HepG2 (cell line): ENCODE measurements around the gene MRPS18C. TPM values are rescaled to one million over a fixed set of nuclear protein-coding genes. Genes with fewer than 3 reads are reported as not detected.

Experiments used
- ATAC-seq: fragments of 200-7000 bp; cut with Tn5 transposase; 3 replicates; pipeline ENCODE4 v1.9.1; 2020; ENCODE audit warnings: mild to moderate bottlenecking, moderate library complexity
- BruUV-seq: library from RNA; stranded (reverse); fragments of 400-500 nt; replicated peaks from 2 replicates; lab custom pipeline; 2021; lab: Mats Ljungman, UMichigan
- CTCF ChIA-PET: fragments of 300-600 bp; formaldehyde crosslinking; extraction: SDS; loops from one replicate; lab custom pipeline; 2021; ENCODE audit warnings: low total read pairs, inconsistent platforms, low intra/inter-chr PET ratio; lab: Yijun Ruan, JAX
- POLR2A ChIA-PET: fragments of 350-600 bp; sonication (Branson Sonifier 250); formaldehyde crosslinking; loops from one replicate; lab custom pipeline; 2020; ENCODE audit warnings: antibody characterized with exemption, inconsistent platforms; lab: Yijun Ruan, JAX
- DNase-seq: peaks from one replicate; pipeline ENCODE4 v3.0.0-alpha.2; 2015; ENCODE audit warnings: low spot score
- FAIRE-seq: peaks from 3 replicates; lab custom pipeline; 2011; peaks lifted over from hg19 to GRCh38; lab: Jason Lieb, UNC
- H2AFZ ChIP-seq: one replicate; pipeline ENCODE4 v1.6.1; 2011; ENCODE audit warnings: low read length, inconsistent platforms
- H3K27ac ChIP-seq: fragments of 300-600 bp; 3 replicates; pipeline ENCODE4 v1.8.0; 2011; ENCODE audit warnings: mixed run types, mild to moderate bottlenecking, mixed read lengths, low read length, inconsistent platforms; ENCODE audit not compliant: insufficient read depth; ENCODE audit errors: extremely low read length
- H3K27me3 ChIP-seq, 2 experiments: fragments of 200-600 bp in 1 of 2; 2 replicates in 1 of 2; 3 replicates in 1 of 2; pipeline versions ENCODE4 v1.6.0 to v1.8.0; 2011; ENCODE audit warnings: low read length in 2 of 2, mild to moderate bottlenecking in 2 of 2, moderate library complexity in 2 of 2, inconsistent platforms in 1 of 2; ENCODE audit not compliant: insufficient read depth in 2 of 2, control insufficient read depth in 1 of 2
- H3K36me3 ChIP-seq, 2 experiments: fragments of 200-600 bp in 1 of 2; replicated peaks in 1 of 2; 2 replicates in 1 of 2; 3 replicates in 1 of 2; pipeline versions ENCODE4 v1.5.1 to v1.8.0; 2011; ENCODE audit warnings: low read length in 2 of 2, inconsistent platforms in 1 of 2; ENCODE audit not compliant: insufficient read depth in 2 of 2, control insufficient read depth in 1 of 2
- H3K4me1 ChIP-seq: 2 replicates; pipeline ENCODE4 v1.5.1; 2012; ENCODE audit warnings: low read length, inconsistent platforms; ENCODE audit not compliant: insufficient read depth
- H3K4me2 ChIP-seq: 2 replicates; pipeline ENCODE4 v1.6.0; 2011; ENCODE audit warnings: low read depth, low read length, inconsistent platforms
- H3K4me3 ChIP-seq, 3 experiments: fragments of 200-600 bp in 1 of 3; sonication (generic), shearing (Covaris generic) in 1 of 3; replicated peaks in 1 of 3; 2 replicates each; pipeline ENCODE4 v1.5.1; 2011 to 2016; ENCODE audit warnings: low read length in 3 of 3, inconsistent platforms in 2 of 3, low read depth in 2 of 3, mild to moderate bottlenecking in 2 of 3, control low read depth in 1 of 3, mixed read lengths in 1 of 3; ENCODE audit not compliant: insufficient read depth in 1 of 3
- H3K79me2 ChIP-seq: one replicate; pipeline ENCODE4 v1.6.1; 2011; ENCODE audit warnings: low read length, inconsistent platforms; ENCODE audit not compliant: insufficient read depth
- H3K9ac ChIP-seq: 2 replicates; pipeline ENCODE4 v1.6.0; 2011; ENCODE audit warnings: mild to moderate bottlenecking, low read depth, low read length, inconsistent platforms; ENCODE audit not compliant: insufficient read depth
- H3K9me3 ChIP-seq: 2 replicates; pipeline ENCODE4 v1.5.1; 2012; ENCODE audit warnings: mild to moderate bottlenecking, low read length
- H4K20me1 ChIP-seq: 2 replicates; pipeline ENCODE4 v1.6.0; 2011; ENCODE audit warnings: inconsistent platforms, mild to moderate bottlenecking, low read length, moderate library complexity; ENCODE audit not compliant: insufficient read depth
- ARNT2 ChIP-seq: sonication (generic); formaldehyde crosslinking; IDR thresholded peaks from 2 replicates; pipeline ENCODE4 v1.8.0; 2022; ENCODE audit warnings: mild to moderate bottlenecking, low read depth, missing genetic modification reagents, moderate library complexity
- E2F5 ChIP-seq: sonication (generic); formaldehyde crosslinking; conservative IDR thresholded peaks from 2 replicates; pipeline ENCODE4 v1.4.0; 2020; ENCODE audit warnings: missing genetic modification reagents
- GABPA ChIP-seq, 2 experiments: IDR thresholded peaks; 2 replicates each; pipeline ENCODE4 v1.6.1; 2011 to 2016; ENCODE audit warnings: low read depth in 2 of 2, low read length in 1 of 2, missing biosample characterization in 1 of 2, missing genetic modification characterization in 1 of 2
- KDM2A ChIP-seq: sonication (generic); formaldehyde crosslinking; IDR thresholded peaks from 2 replicates; pipeline ENCODE4 v1.4.0; 2020; ENCODE audit warnings: low read depth, missing genetic modification reagents, borderline replicate concordance
- MLXIP ChIP-seq: sonication (generic); formaldehyde crosslinking; IDR thresholded peaks from 2 replicates; pipeline ENCODE4 v1.9.0; 2021; ENCODE audit warnings: missing genetic modification reagents, borderline replicate concordance
- PAXIP1 ChIP-seq: sonication (generic); formaldehyde crosslinking; conservative IDR thresholded peaks from 2 replicates; pipeline ENCODE4 v1.4.0; 2020; ENCODE audit warnings: mild to moderate bottlenecking, missing genetic modification reagents, moderate library complexity
- ZNF678 ChIP-seq: sonication (generic); formaldehyde crosslinking; IDR thresholded peaks from 2 replicates; pipeline ENCODE4 v1.4.0; 2020; ENCODE audit warnings: mild to moderate bottlenecking, missing genetic modification reagents
- ZNF703 ChIP-seq: sonication (generic); formaldehyde crosslinking; IDR thresholded peaks from 2 replicates; pipeline ENCODE4 v1.5.1; 2020; ENCODE audit warnings: missing genetic modification reagents, mild to moderate bottlenecking, moderate library complexity, borderline replicate concordance
- WGBS: methylation state at CpG from one replicate; pipeline ENCODE4 v1.1.6; 2017; ENCODE audit warnings: low lambda C conversion rate; 5-methylcytosine and 5-hydroxymethylcytosine counted together
- in situ Hi-C: cut with HindIII; loops from 2 replicates; pipeline ENCODE4 v1.10.0; 2017; ENCODE audit warnings: low pct_unique_long_range_greater_than_20kb; ENCODE audit not compliant: extremely low pct_ligation_motif_present
- intact Hi-C: fragments of 100-400 bp; cut with micrococcal nuclease; formaldehyde crosslinking; loops from one replicate; pipeline ENCODE4 v1.10.0; 2022; ENCODE audit not compliant: unreplicated experiment
- polyA plus RNA-seq, 8 experiments: library from polyadenylated mRNA; depleted of rRNA in 3 of 8; stranded (reverse) in 7 of 8; unstranded in 1 of 8; fragments of >200 nt; fragmentation: Illumina TruSeq in 4 of 8; extraction: Trizol in 4 of 8; gene quantifications; 2 replicates each; pipeline versions ENCODE4 v1.2.1 to v1.2.3, GENCODE V29; 2011 to 2016; ENCODE audit warnings: low read depth in 4 of 8, missing spikeins in 1 of 8, mixed read lengths in 1 of 8; ENCODE audit not compliant: insufficient read depth in 1 of 8
- total RNA-seq, 5 experiments: library from RNA; depleted of rRNA; stranded (reverse); fragments of >200 nt; fragmentation: Illumina TruSeq; extraction: Trizol; gene quantifications; 2 replicates each; pipeline ENCODE4 v1.2.3, GENCODE V29; 2016; ENCODE audit warnings: low read depth in 1 of 5

Gene MRPS18C
- total and polyA plus RNA-seq, 2 of the 13 experiments (the other 11 are each of a cell fraction or from before 2014, with no cell fraction given), result 45.4 to 124 TPM

GRCh38 chr4:83417566-83417965, 38.3 kb upstream of the MRPS18C start (continued):
- TF ChIP-seq ARNT2 (CRISPR knock-in tag), result no peak

GRCh38 chr4:83418211-83418610, 37.6 kb upstream of the MRPS18C start:
- H3K9me3 ChIP-seq, result no peaks in the 10 kb centered on the region
- no peak overlapping the region for H3K4me2 ChIP-seq
- H4K20me1 ChIP-seq, result no peaks in the 10 kb centered on the region
- FAIRE-seq (no peak), DNase-seq (no peak)
- no peak overlapping the region for H3K27ac ChIP-seq
- in situ Hi-C loops, result no loop called here
- CTCF ChIA-PET, result no interaction called here
- H3K4me1 ChIP-seq, result no peaks in the 10 kb centered on the region
- TF ChIP-seq PAXIP1 (CRISPR knock-in tag), result no peak
- TF ChIP-seq, all 625 proteins: peak for 0
- Histone ChIP-seq H3K9ac (no peak overlapping the region), H3K4me3 (no peak overlapping the region), H2AFZ (no peak overlapping the region), H3K36me3 (peaks cover 5 to 24% of the 10 kb centered on the region in 2 experiments; a peak in 4 of 5 replicates), H3K79me2 (no peaks in the 10 kb centered on the region), H3K27me3 (no peaks in the 10 kb centered on the region)
- intact Hi-C loops, result loop anchor here (10.0 kb wide), 1 partner anchor 53 kb away; no protein-coding TSS in a partner anchor
- no TSS peak for BruUV-seq
- ATAC-seq, result no peak
- POLR2A ChIA-PET, result no interaction called here

- POLR2A ChIA-PET, result no interaction called here
- in situ Hi-C loops, result no loop called here
- no peak for DNase-seq
- Histone ChIP-seq H3K79me2 (no peaks in the 10 kb centered on the region), H3K36me3 (peaks cover 3 to 5% of the 10 kb centered on the region in 2 experiments; a peak in 2 of 5 replicates), H3K9me3 (no peaks in the 10 kb centered on the region), H3K27ac (no peak overlapping the region), H3K4me2 (no peak overlapping the region), H2AFZ (no peak overlapping the region), H3K9ac (no peak overlapping the region), H3K4me3 (no peak overlapping the region), H4K20me1 (no peaks in the 10 kb centered on the region), H3K4me1 (no peaks in the 10 kb centered on the region), H3K27me3 (no peaks in the 10 kb centered on the region)
- BruUV-seq, result no TSS peak
- 97% methylated on average over 1 of the region's 1 CpG for WGBS
- no peak for FAIRE-seq
- intact Hi-C loops, result no loop called here
- CTCF ChIA-PET, result no interaction called here
- no peak for ATAC-seq
- TF ChIP-seq GABPA (IDR thresholded peaks at IDR 0.05; ENCODE audit: low read depth, low read length) (no peak), GABPA (CRISPR knock-in tag; IDR thresholded peaks at IDR 0.05; ENCODE audit: low read depth) (no peak), ZNF678 (CRISPR knock-in tag) (no peak), ZNF703 (no peak), MLXIP (CRISPR knock-in tag) (no peak), KDM2A (CRISPR knock-in tag) (no peak), E2F5 (CRISPR knock-in tag) (no peak)
Observed at GRCh38 chr4:83431200-83431599, 24.7 kb upstream of the MRPS18C start.
